B cell (primary cell): ENCODE measurements around the gene ASB15. TPM values are rescaled to one million over a fixed set of nuclear protein-coding genes. Genes with fewer than 3 reads are reported as not detected.

Experiments used
- ATAC-seq: fragments of 200-7000 bp; cut with Tn5 transposase; one replicate; pipeline ENCODE4 v1.10.0; 2021; ENCODE audit warnings: low read depth, mild to moderate bottlenecking, moderate number of reproducible peaks, moderate library complexity
- CTCF ChIA-PET: fragments of 350-600 bp; sonication (Branson Sonifier 250); formaldehyde crosslinking; loops from one replicate; lab custom pipeline; 2021; ENCODE audit warnings: antibody characterized with exemption, inconsistent platforms; lab: Charles Lee
- POLR2A ChIA-PET: fragments of 350-600 bp; sonication (Branson Sonifier 250); formaldehyde crosslinking; loops from one replicate; lab custom pipeline; 2021; ENCODE audit warnings: antibody characterized with exemption; lab: Charles Lee
- DNase-seq: peaks from one replicate; pipeline ENCODE4 v3.0.0; 2013
- H2AFZ ChIP-seq: 2 replicates; pipeline ENCODE4 v1.6.1; 2012; ENCODE audit warnings: mild to moderate bottlenecking, low read depth, low read length; ENCODE audit not compliant: insufficient read depth, poor library complexity, severe bottlenecking
- H3K27ac ChIP-seq, 2 donors: 1 replicate in 1 of 2; 2 replicates in 1 of 2; pipeline ENCODE4 v1.5.1; 2012 to 2013; ENCODE audit warnings: low read length in 2 of 2, mild to moderate bottlenecking in 2 of 2, moderate library complexity in 1 of 2
- H3K27me3 ChIP-seq, 4 experiments: fragments of 200-600 bp in 1 of 4; sonication (generic) in 1 of 4; replicated peaks in 1 of 4; 1 replicate in 2 of 4; 2 replicates in 2 of 4; pipeline versions ENCODE4 v1.6.1 to v1.7.0; 2013 to 2016; ENCODE audit warnings: low read length in 3 of 4, mild to moderate bottlenecking in 2 of 4, mixed read lengths in 1 of 4, moderate library complexity in 1 of 4; ENCODE audit not compliant: insufficient read depth in 4 of 4, control insufficient read depth in 3 of 4; ENCODE audit errors: control extremely low read depth in 1 of 4
- H3K36me3 ChIP-seq, 2 experiments: replicated peaks in 1 of 2; 1 replicate in 1 of 2; 2 replicates in 1 of 2; pipeline versions ENCODE4 v1.6.1 to v1.7.1; 2013; ENCODE audit warnings: low read length in 1 of 2; ENCODE audit not compliant: insufficient read depth in 2 of 2, control insufficient read depth in 1 of 2; ENCODE audit errors: control extremely low read depth in 1 of 2, extremely low read depth in 1 of 2
- H3K4me1 ChIP-seq, 2 donors: fragments of 200-600 bp in 1 of 2; sonication (generic) in 1 of 2; 1 replicate in 1 of 2; 2 replicates in 1 of 2; pipeline versions ENCODE4 v1.5.1 to v1.6.1; 2013 to 2017; ENCODE audit warnings: low read length in 2 of 2; ENCODE audit not compliant: control insufficient read depth in 2 of 2, insufficient read depth in 2 of 2
- H3K4me2 ChIP-seq: replicated peaks from 2 replicates; pipeline ENCODE3; 2012; ENCODE audit warnings: mild to moderate bottlenecking, low read depth, low read length; ENCODE audit not compliant: poor library complexity, severe bottlenecking
- H3K4me3 ChIP-seq, 5 experiments: fragments of 200-600 bp in 1 of 5; sonication (generic) in 1 of 5; 1 replicate in 3 of 5; 2 replicates in 2 of 5; pipeline versions ENCODE4 v1.5.1 to v1.7.0; 2011 to 2016; ENCODE audit warnings: low read length in 4 of 5, mild to moderate bottlenecking in 4 of 5, low read depth in 2 of 5, control low read depth in 1 of 5, moderate library complexity in 1 of 5; ENCODE audit not compliant: insufficient read depth in 1 of 5; ENCODE audit errors: control extremely low read depth in 1 of 5, extremely low read depth in 1 of 5
- H3K79me2 ChIP-seq: fragments of 200-600 bp; sonication (generic); one replicate; pipeline ENCODE4 v1.6.0; 2016; ENCODE audit warnings: low read length; ENCODE audit not compliant: control insufficient read depth, insufficient read depth
- H3K9ac ChIP-seq: fragments of 200-600 bp; sonication (generic); 2 replicates; pipeline ENCODE4 v1.6.1; 2017; ENCODE audit warnings: mild to moderate bottlenecking, low read length, moderate library complexity
- H3K9me3 ChIP-seq, 3 donors: one replicate each; pipeline versions ENCODE4 v1.6.1 to v1.7.1; 2013; ENCODE audit warnings: low read length in 2 of 3; ENCODE audit not compliant: control insufficient read depth in 2 of 3, insufficient read depth in 1 of 3; ENCODE audit errors: control extremely low read depth in 1 of 3
- H4K20me1 ChIP-seq: 2 replicates; pipeline ENCODE4 v1.6.0; 2012; ENCODE audit warnings: mild to moderate bottlenecking, low read length; ENCODE audit not compliant: insufficient read depth, control insufficient read depth, poor library complexity, severe bottlenecking
- H3K27ac Mint-ChIP-seq: one replicate; pipeline ENCODE4 v1.8.0; 2021; ENCODE audit warnings: mixed read lengths
- H3K27me3 Mint-ChIP-seq: one replicate; pipeline ENCODE4 v1.8.0; 2021; ENCODE audit warnings: mixed read lengths
- H3K4me1 Mint-ChIP-seq: one replicate; pipeline ENCODE4 v1.8.0; 2021; ENCODE audit warnings: mixed read lengths
- H3K4me3 Mint-ChIP-seq: one replicate; pipeline ENCODE4 v1.8.0; 2021; ENCODE audit warnings: mixed read lengths
- H3K9me3 Mint-ChIP-seq: one replicate; pipeline ENCODE4 v1.8.0; 2022; ENCODE audit warnings: mixed read lengths; ENCODE audit not compliant: insufficient read depth
- CTCF ChIP-seq: fragments of 200-600 bp; IDR thresholded peaks from one replicate; pipeline ENCODE4 v1.8.0; 2022; ENCODE audit warnings: antibody characterized with exemption, mild to moderate bottlenecking
- EZH2 ChIP-seq: IDR thresholded peaks from 2 replicates; pipeline ENCODE4 v1.6.1; 2012; ENCODE audit warnings: borderline replicate concordance, low read depth, mild to moderate bottlenecking, moderate library complexity, low read length; ENCODE audit not compliant: insufficient read depth, poor library complexity, severe bottlenecking
- WGBS: methylation state at CpG from one replicate; pipeline ENCODE4 v1.1.5; 2013; ENCODE audit warnings: missing lambda C conversion rate; ENCODE audit not compliant: insufficient coverage; 5-methylcytosine and 5-hydroxymethylcytosine counted together
- intact Hi-C: fragments of 100-400 bp; cut with micrococcal nuclease; formaldehyde crosslinking; loops from one replicate; pipeline ENCODE4 v1.10.0; 2022
- polyA plus RNA-seq: library from polyadenylated mRNA; depleted of rRNA; stranded (reverse); fragments of >200 nt; gene quantifications from 2 replicates; pipeline ENCODE4 v1.2.3, GENCODE V29; 2012
- total RNA-seq, 2 donors: library from RNA; stranded (reverse); fragments of 120-200 nt in 1 of 2; gene quantifications; 1 replicate in 1 of 2; 2 replicates in 1 of 2; pipeline versions ENCODE4 v1.2.3 to v1.2.4, GENCODE V29; 2013 to 2022

The ASB15 gene
- total and polyA plus RNA-seq, 2 donors (not counting 1 experiment from before 2014, with no cell fraction given), result not detected

- no peak overlapping the region for H3K4me2 ChIP-seq
- no peak for DNase-seq
Observed at GRCh38 chr7:123647106-123647730, 45.6 kb downstream of the ASB15 start.

GRCh38 chr7:123649964-123650363, 48.3 kb downstream of the ASB15 start:
- Histone ChIP-seq H3K27me3 (peaks cover 0 to 2% (median 1%) of the 10 kb centered on the region in 4 experiments), H4K20me1 (no peaks in the 10 kb centered on the region), H3K9ac (no peak overlapping the region), H3K27ac (no peak overlapping the region), H3K4me2 (no peak overlapping the region), H3K36me3 (no peaks in the 10 kb centered on the region), H3K79me2 (no peaks in the 10 kb centered on the region), H3K4me1 (no peaks in the 10 kb centered on the region), H3K4me3 (no peak overlapping the region), H3K9me3 (no peaks in the 10 kb centered on the region), H2AFZ (no peak overlapping the region)
- H3K27ac Mint-ChIP-seq, result no peak overlapping the region
- intact Hi-C loops, result no loop called here
- ATAC-seq (no peak), DNase-seq (no peak)
- CTCF ChIA-PET, result no interaction called here
- H3K4me1 Mint-ChIP-seq, result no peaks in the 10 kb centered on the region
- peaks cover 36% of the 10 kb centered on the region for H3K27me3 Mint-ChIP-seq
- no peaks in the 10 kb centered on the region for H3K9me3 Mint-ChIP-seq
- no CpG with 5 or more reads among the region's 2 CpGs for WGBS
- POLR2A ChIA-PET, result no interaction called here
- TF ChIP-seq EZH2, result no peak
- no peak for TF ChIP-seq CTCF
- H3K4me3 Mint-ChIP-seq, result no peak overlapping the region

More at GRCh38 chr7:123647106-123647730, 45.6 kb downstream of the ASB15 start:
- Histone ChIP-seq H2AFZ (no peak overlapping the region), H3K4me1 (no peaks in the 10 kb centered on the region), H3K9me3 (no peaks in the 10 kb centered on the region), H3K79me2 (no peaks in the 10 kb centered on the region), H4K20me1 (no peaks in the 10 kb centered on the region), H3K36me3 (no peaks in the 10 kb centered on the region), H3K27ac (no peak overlapping the region), H3K4me3 (no peak overlapping the region), H3K27me3 (peaks cover 0 to 7% (median 1%) of the 10 kb centered on the region in 4 experiments), H3K9ac (no peak overlapping the region)
- Mint-ChIP-seq H3K27me3 (peaks cover 51% of the 10 kb centered on the region), H3K4me1 (no peaks in the 10 kb centered on the region), H3K4me3 (no peak overlapping the region), H3K27ac (no peak overlapping the region), H3K9me3 (no peaks in the 10 kb centered on the region)
- ATAC-seq, result no peak
- POLR2A ChIA-PET, result no interaction called here
- TF ChIP-seq EZH2, result no peak
- TF ChIP-seq CTCF, result no peak
- WGBS, result 72% methylated on average over 5 of the region's 7 CpGs
- CTCF ChIA-PET, result no interaction called here
- intact Hi-C loops, result no loop called here
